Measurements from ENCODE around the gene SOCS1. TPM values are rescaled to one million over a fixed set of nuclear protein-coding genes. Genes with fewer than 3 reads are reported as not detected.

Gene SOCS1
- total RNA-seq, 1 donor from 2014 or later = 1.6 TPM

DNA sequence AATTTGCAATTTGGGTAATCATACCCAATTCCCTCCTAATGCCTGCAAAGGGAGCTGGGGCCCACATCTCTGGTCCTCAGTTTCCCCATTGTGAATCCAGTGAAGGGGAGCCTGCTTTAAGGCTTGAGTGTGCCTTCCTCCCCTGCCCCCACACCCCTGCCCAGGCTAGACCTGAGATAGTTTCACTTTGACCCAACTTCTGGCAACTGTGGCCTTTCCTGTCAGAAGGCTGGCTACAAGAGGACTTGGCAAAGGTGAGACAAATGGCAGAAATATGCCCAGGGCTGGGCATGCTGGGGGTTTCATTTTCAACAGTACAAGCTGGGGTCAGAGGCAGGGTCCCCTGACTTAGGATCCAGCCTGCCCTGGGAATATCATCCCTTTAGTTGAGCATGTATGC, 10.0 kb downstream of the SOCS1 start:
- no peaks in the 10 kb centered on the region for H3K9me3 Mint-ChIP-seq
- TF ChIP-seq, protein P1, sequence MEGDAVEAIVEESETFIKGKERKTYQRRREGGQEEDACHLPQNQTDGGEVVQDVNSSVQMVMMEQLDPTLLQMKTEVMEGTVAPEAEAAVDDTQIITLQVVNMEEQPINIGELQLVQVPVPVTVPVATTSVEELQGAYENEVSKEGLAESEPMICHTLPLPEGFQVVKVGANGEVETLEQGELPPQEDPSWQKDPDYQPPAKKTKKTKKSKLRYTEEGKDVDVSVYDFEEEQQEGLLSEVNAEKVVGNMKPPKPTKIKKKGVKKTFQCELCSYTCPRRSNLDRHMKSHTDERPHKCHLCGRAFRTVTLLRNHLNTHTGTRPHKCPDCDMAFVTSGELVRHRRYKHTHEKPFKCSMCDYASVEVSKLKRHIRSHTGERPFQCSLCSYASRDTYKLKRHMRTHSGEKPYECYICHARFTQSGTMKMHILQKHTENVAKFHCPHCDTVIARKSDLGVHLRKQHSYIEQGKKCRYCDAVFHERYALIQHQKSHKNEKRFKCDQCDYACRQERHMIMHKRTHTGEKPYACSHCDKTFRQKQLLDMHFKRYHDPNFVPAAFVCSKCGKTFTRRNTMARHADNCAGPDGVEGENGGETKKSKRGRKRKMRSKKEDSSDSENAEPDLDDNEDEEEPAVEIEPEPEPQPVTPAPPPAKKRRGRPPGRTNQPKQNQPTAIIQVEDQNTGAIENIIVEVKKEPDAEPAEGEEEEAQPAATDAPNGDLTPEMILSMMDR (conservative IDR thresholded peaks at IDR 0.05) = no peak
- peaks cover 6% of the 10 kb centered on the region for H3K27me3 Mint-ChIP-seq (ENCODE audit: low read depth)
- no peak overlapping the region for H3K4me3 Mint-ChIP-seq
- no peak for DNase-seq (ENCODE audit: low read depth, low spot score)
- H3K27ac Mint-ChIP-seq (ENCODE audit: unreplicated experiment) = no peak overlapping the region
- H3K4me1 Mint-ChIP-seq = no peaks in the 10 kb centered on the region
- no peaks in the 10 kb centered on the region for H3K36me3 Mint-ChIP-seq (ENCODE audit: low read depth)

DNA sequence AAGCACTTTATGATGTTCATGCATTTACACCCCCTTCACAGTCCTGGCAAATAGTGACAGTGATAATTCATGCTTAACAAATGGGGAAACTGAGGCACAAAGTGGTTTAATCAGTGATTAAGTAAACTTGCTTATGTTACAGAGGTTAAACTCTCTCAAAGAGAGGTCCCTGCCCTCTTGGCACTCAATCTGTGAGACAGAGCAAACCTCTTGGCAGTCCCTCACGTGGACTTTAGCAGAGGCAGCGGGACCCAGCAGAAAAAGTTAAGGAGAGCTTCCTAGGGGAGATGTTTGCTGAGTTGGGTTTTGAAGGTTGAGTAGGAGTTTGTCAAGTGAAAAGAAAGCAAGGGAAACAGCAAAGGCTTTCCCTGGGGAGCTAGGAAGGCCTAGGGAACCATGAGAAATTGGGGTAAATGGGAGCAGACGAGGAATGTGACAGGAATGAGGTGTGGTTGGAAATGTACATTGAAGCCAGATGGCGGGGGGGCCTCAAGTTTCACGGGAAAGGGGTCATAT, 10.7 kb downstream of the SOCS1 start:
- Mint-ChIP-seq H3K36me3 (ENCODE audit: low read depth) (no peaks in the 10 kb centered on the region), H3K4me1 (no peaks in the 10 kb centered on the region), H3K27ac (ENCODE audit: unreplicated experiment) (peak overlapping the region; percentile 46), H3K4me3 (no peak overlapping the region), H3K27me3 (ENCODE audit: low read depth) (peaks cover 6% of the 10 kb centered on the region), H3K9me3 (no peaks in the 10 kb centered on the region)
- DNase-seq (ENCODE audit: low read depth, low spot score) = no peak
- TF ChIP-seq, protein P1 (conservative IDR thresholded peaks at IDR 0.05) = no peak

DNA sequence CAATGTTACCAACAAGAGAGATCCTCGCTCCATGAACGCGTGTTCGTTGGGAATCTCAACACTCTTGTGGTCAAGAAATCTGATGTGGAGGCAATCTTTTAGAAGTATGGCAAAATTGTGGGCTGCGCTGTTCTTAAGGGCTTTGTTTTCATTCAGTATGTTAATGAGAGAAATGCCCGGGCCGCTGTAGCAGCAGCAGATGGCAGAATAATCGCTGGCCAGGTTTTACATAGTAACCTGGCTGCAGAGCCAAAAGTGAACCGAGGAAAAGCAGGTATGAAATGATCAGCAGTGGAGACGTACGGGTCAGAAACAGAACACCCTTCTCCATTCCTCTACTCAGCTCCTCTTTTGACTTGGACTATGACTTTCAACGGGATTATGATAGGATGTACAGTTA, 13.3 kb downstream of the SOCS1 start:
- H3K4me3 Mint-ChIP-seq = no peak overlapping the region
- peaks cover 6% of the 10 kb centered on the region for H3K27me3 Mint-ChIP-seq (ENCODE audit: low read depth)
- DNase-seq (ENCODE audit: low read depth, low spot score) = no peak

DNA sequence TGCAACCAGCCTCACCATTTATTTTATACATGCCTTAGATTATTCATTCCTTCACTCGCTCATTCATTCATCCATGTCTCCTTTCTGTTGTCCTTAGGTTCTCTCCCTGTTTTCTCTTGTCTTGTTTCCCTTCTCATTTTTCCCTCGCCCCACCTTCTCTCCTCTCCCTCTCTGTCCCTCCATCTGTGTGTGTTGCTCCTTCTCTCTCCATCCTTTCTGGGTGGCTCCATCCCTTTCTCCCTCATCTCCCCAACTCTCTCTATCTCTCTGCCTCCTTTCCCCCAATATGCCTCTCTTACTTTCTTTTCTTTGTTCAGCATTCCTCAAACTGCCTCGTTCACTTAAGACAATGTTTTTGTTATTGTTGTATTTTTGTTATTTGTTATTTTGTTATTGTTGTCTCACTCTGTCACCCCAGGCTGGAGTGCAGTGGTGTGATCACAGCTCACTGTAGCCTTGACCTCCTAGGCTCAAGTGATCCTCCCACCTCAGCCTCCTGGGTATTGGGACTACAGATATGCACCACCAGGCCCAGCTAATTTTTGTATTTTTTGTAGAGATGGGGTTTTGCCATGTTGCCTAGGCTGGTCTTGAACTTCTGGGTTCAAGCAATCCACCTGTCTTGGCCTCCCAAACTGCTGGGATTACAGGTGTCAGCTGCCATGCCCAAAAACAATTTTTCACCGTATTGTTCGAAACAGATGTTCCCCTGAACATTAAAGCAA, 14.4 kb downstream of the SOCS1 start:
- no peak for DNase-seq (ENCODE audit: low read depth, low spot score)

More for the DNA sequence above, 13.3 kb downstream of the SOCS1 start:
- Mint-ChIP-seq H3K9me3 (no peaks in the 10 kb centered on the region), H3K36me3 (ENCODE audit: low read depth) (no peaks in the 10 kb centered on the region), H3K4me1 (no peaks in the 10 kb centered on the region), H3K27ac (ENCODE audit: unreplicated experiment) (no peak overlapping the region)
- TF ChIP-seq, protein P1 (conservative IDR thresholded peaks at IDR 0.05) = no peak

DNA sequence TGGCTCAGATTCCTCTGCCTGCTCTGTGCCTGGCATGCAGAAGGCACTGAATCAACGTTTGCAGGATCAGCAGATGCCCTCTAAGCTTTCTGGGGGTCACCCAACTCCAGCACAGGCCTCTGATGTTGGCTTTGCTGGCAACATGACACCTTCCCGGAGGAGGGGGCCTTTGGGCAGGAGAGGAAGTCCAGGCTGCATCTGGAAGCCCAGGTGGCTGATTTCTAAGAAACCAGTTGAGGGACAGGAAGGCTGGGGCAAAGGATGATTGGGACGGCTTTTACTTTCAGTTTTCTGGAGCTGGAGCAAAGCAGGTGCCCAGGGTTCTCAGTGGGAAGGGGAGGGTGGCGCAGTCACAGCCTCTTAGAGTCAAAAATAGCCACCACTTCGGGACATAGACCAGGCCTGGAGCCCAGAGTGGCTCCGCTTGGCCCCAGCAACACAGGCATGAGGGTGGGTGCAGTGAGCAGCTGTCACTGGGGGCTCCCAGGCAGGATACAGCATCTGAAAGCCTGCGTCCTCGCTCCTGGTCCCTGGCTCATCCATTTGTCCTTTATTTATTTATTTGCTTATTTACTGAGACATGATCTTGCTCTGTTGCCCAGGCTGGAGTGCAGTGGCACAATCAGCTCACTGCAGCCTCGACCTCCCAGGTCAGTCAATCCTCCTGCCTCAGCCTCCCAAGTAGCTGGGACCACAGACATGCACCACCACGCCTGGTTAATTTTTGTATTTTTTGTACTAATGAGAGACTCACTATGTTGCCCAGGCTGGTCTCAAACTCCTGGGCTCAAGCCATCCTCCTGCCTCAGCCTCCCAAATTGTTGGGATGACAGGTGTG, 15.1 kb downstream of the SOCS1 start:
- no peak for DNase-seq (ENCODE audit: low read depth, low spot score)
- Mint-ChIP-seq H3K27ac (ENCODE audit: unreplicated experiment) (no peak overlapping the region), H3K27me3 (ENCODE audit: low read depth) (peaks cover 6% of the 10 kb centered on the region), H3K4me1 (no peaks in the 10 kb centered on the region), H3K4me3 (no peak overlapping the region), H3K9me3 (no peaks in the 10 kb centered on the region), H3K36me3 (ENCODE audit: low read depth) (no peaks in the 10 kb centered on the region)
- TF ChIP-seq, protein P1 (conservative IDR thresholded peaks at IDR 0.05) = no peak

More for the DNA sequence above, 14.4 kb downstream of the SOCS1 start:
- no peak overlapping the region for H3K27ac Mint-ChIP-seq (ENCODE audit: unreplicated experiment)
- no peaks in the 10 kb centered on the region for H3K36me3 Mint-ChIP-seq (ENCODE audit: low read depth)
- no peak overlapping the region for H3K4me3 Mint-ChIP-seq
- TF ChIP-seq, protein P1 (conservative IDR thresholded peaks at IDR 0.05) = no peak
- no peaks in the 10 kb centered on the region for H3K4me1 Mint-ChIP-seq
- H3K27me3 Mint-ChIP-seq (ENCODE audit: low read depth) = peaks cover 6% of the 10 kb centered on the region
- H3K9me3 Mint-ChIP-seq = no peaks in the 10 kb centered on the region
